Inferior parietal cortex (tissue), 1 donor: ENCODE results near the gene RALY.
"Not testable (repeated sequence)": the region's sequence is repeated elsewhere in the genome, so short reads cannot be mapped to it uniquely, and the experiment has no call there.

Experiments
- DNase-seq: peaks from one replicate; pipeline ENCODE4 v3.0.0-alpha.2; 2016; ENCODE audit errors: extremely low spot score

Gene RALY

GRCh38 chr20:34015401-34016335 lies 22.0 kb downstream of the RALY start:
- no peak for DNase-seq

- no peak for DNase-seq
Measured at GRCh38 chr20:34016736-34017135, 23.0 kb downstream of the RALY start.

- no peak for DNase-seq
Measured at GRCh38 chr20:34017610-34018009, 23.9 kb downstream of the RALY start.

GRCh38 chr20:34018166-34018565 lies 24.5 kb downstream of the RALY start:
- DNase-seq = no peak

GRCh38 chr20:34022151-34022838 lies 28.6 kb downstream of the RALY start:
- DNase-seq = no peak

- DNase-seq = no peak
Measured at GRCh38 chr20:34022839-34023234, 29.1 kb downstream of the RALY start.

- no peak for DNase-seq
Measured at GRCh38 chr20:34023937-34024722, 30.4 kb downstream of the RALY start.

- DNase-seq = no peak
Measured at GRCh38 chr20:34024723-34025351, 31.1 kb downstream of the RALY start.

GRCh38 chr20:34028013-34028412 lies 34.3 kb downstream of the RALY start:
- not testable (repeated sequence) for DNase-seq

GRCh38 chr20:34029415-34029814 lies 35.7 kb downstream of the RALY start:
- DNase-seq = no peak

GRCh38 chr20:34030456-34030855 lies 36.7 kb downstream of the RALY start:
- DNase-seq = no peak

GRCh38 chr20:34033903-34034302 lies 40.2 kb downstream of the RALY start:
- DNase-seq = no peak

- DNase-seq = no peak
Measured at GRCh38 chr20:34037121-34037520, 43.4 kb downstream of the RALY start.

GRCh38 chr20:34037767-34038166 lies 44.1 kb downstream of the RALY start:
- no peak for DNase-seq

GRCh38 chr20:34040300-34040995 lies 46.7 kb downstream of the RALY start:
- DNase-seq = no peak

GRCh38 chr20:34041226-34041625 lies 47.5 kb downstream of the RALY start:
- DNase-seq = no peak

- no peak for DNase-seq
Measured at GRCh38 chr20:34042262-34042661, 48.6 kb downstream of the RALY start.

- DNase-seq = no peak
Measured at GRCh38 chr20:34043025-34043424, 49.3 kb downstream of the RALY start.

- no peak for DNase-seq
Measured at GRCh38 chr20:34045294-34045693, 51.6 kb downstream of the RALY start.

GRCh38 chr20:34045930-34046725 lies 52.4 kb downstream of the RALY start:
- no peak for DNase-seq
